ENCODE results near the gene EFCAB12.

GRCh38 chr3:129399145-129399894, 29.1 kb downstream of the EFCAB12 start:
- TF ChIP-seq, protein P1, sequence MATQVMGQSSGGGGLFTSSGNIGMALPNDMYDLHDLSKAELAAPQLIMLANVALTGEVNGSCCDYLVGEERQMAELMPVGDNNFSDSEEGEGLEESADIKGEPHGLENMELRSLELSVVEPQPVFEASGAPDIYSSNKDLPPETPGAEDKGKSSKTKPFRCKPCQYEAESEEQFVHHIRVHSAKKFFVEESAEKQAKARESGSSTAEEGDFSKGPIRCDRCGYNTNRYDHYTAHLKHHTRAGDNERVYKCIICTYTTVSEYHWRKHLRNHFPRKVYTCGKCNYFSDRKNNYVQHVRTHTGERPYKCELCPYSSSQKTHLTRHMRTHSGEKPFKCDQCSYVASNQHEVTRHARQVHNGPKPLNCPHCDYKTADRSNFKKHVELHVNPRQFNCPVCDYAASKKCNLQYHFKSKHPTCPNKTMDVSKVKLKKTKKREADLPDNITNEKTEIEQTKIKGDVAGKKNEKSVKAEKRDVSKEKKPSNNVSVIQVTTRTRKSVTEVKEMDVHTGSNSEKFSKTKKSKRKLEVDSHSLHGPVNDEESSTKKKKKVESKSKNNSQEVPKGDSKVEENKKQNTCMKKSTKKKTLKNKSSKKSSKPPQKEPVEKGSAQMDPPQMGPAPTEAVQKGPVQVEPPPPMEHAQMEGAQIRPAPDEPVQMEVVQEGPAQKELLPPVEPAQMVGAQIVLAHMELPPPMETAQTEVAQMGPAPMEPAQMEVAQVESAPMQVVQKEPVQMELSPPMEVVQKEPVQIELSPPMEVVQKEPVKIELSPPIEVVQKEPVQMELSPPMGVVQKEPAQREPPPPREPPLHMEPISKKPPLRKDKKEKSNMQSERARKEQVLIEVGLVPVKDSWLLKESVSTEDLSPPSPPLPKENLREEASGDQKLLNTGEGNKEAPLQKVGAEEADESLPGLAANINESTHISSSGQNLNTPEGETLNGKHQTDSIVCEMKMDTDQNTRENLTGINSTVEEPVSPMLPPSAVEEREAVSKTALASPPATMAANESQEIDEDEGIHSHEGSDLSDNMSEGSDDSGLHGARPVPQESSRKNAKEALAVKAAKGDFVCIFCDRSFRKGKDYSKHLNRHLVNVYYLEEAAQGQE (IDR thresholded peaks at IDR 0.05; ENCODE audit: insufficient read depth in 1 of 2, low read depth in 2 of 2, low read length in 2 of 2): no peak
- peak; percentile 57; the same call in 1 of the 2 replicates for TF ChIP-seq POLR2AphosphoS5 (IDR thresholded peaks at IDR 0.05; ENCODE audit: low read depth, low read length)
- peak; percentile 4; the same call in 1 of the 2 replicates for TF ChIP-seq TAF1 (IDR thresholded peaks at IDR 0.05; ENCODE audit: borderline replicate concordance, insufficient read depth, low read length)
- TF ChIP-seq SIN3A (IDR thresholded peaks at IDR 0.05; ENCODE audit: borderline replicate concordance, insufficient read depth, low read length): no peak
